GM12892 (cell line): Measurements from ENCODE around the gene TDRD15.

Experiments used
- DNase-seq: peaks from one replicate; pipeline ENCODE4 v3.0.0; 2011; ENCODE audit not compliant: insufficient read length
- FAIRE-seq: peaks from 2 replicates; lab custom pipeline; 2011; peaks lifted over from hg19 to GRCh38; lab: Jason Lieb, UNC
- POLR2A ChIP-seq: IDR thresholded peaks from 2 replicates; pipeline ENCODE4 v1.6.1; 2011; ENCODE audit warnings: low read depth, low read length, control low read depth
- POLR2AphosphoS5 ChIP-seq: IDR thresholded peaks from 2 replicates; pipeline ENCODE4 v1.6.1; 2011; ENCODE audit warnings: low read depth, low read length, control low read depth
- TAF1 ChIP-seq: IDR thresholded peaks from 2 replicates; pipeline ENCODE4 v1.6.1; 2011; ENCODE audit warnings: low read depth, mild to moderate bottlenecking, control low read depth, low read length, borderline replicate concordance

Gene TDRD15

DNA sequence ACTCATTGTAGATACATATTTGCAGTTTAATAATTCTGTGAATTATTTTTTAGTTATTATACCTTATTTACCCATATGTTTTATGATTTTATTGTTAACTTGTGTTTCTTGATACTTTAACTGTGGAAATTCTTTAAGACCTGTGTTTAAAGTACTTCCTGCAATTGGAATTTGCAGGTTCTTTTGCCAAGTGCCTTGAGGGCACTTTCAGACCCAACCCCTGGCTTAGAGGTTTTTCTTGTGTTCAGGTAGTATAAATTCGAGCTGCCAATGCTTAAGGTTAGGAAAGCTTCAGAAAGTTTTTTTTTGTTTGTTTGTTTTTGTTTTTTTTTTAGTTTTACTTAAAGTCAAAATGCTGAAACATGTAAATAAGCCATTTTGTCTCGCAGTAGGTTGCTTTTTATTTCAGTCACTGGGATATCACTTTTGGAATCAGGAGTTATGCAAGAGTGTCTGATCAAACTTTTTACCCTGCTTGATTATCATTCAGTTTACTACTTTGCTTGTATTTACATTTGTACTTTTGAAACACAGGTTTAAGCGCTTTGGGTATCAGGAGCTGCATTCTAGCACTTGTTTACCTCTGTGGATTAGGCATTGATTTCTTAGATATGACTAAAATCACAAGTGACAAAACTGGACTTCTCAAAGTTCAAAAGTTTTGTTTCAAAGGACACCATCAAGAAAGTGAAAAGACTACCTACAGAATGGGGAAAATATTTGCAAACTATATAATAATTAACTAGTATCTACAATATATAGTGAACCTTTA lies 31.8 kb downstream of the TDRD15 start:
- no peak for TF ChIP-seq POLR2AphosphoS5
- no peak for TF ChIP-seq POLR2A
- no peak for TF ChIP-seq TAF1
- DNase-seq: no peak
- no peak for FAIRE-seq

- DNase-seq: no peak
- FAIRE-seq: no peak
- TF ChIP-seq POLR2A: no peak
- TF ChIP-seq TAF1: no peak
- TF ChIP-seq POLR2AphosphoS5: no peak
Observed at GRCh38 chr2:21161122-21161521, 37.4 kb downstream of the TDRD15 start.

DNA sequence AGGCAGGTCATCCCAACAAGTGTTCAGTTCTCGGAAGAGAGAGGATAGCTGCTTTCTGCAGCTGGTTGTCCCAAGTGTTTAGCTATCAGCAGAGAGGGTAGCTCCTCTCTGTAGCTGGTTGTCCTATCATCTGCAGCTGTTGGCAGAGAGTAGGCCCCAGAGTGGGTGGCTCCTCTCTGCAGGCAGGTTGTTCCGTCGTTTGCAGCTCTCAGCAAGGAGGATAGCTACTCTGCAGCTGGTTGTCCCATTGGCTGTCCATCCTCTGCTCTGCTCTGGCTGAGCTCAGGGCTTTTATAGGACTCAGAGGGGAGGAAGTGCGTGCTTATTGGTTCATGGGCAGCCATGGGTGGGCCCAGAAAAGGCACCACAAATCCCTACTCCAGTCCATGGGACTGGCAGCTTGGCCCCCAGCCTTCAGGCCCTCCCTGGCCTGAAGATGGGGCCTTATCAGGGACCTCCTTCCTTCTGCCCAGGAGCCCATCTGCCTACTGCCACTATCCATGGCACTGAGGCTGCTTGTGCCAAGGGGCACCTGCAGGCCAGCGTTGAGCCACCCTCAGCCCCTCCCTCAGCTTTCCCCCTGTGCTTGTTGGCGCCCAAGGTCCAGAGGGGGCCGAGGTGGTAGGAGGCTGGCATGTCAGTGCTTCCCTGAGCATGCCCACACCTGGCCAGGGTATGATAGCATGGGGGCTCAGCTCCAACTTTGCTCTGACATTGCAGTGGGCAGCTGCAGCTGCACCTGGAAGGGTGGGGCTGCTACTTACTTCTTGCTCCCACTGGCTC lies 38.3 kb downstream of the TDRD15 start:
- DNase-seq: no peak
- no peak for FAIRE-seq
- no peak for TF ChIP-seq POLR2AphosphoS5
- no peak for TF ChIP-seq TAF1

DNA sequence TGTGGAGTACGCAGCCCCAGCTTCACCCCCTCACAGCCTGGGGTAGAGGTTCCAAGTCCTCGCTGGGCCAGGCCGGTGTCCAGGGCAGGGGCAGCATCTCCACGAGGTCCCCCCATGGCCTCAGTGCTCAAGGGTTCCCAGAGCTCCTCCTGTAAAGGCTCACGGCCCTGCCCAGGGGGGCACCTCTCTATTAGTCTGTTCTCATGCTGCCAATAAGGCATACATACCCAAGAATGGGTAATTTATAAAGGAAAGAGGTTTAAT lies 38.8 kb downstream of the TDRD15 start:
- DNase-seq: no peak
- FAIRE-seq: no peak
- no peak for TF ChIP-seq TAF1
- no peak for TF ChIP-seq POLR2AphosphoS5
- no peak for TF ChIP-seq POLR2A

DNA sequence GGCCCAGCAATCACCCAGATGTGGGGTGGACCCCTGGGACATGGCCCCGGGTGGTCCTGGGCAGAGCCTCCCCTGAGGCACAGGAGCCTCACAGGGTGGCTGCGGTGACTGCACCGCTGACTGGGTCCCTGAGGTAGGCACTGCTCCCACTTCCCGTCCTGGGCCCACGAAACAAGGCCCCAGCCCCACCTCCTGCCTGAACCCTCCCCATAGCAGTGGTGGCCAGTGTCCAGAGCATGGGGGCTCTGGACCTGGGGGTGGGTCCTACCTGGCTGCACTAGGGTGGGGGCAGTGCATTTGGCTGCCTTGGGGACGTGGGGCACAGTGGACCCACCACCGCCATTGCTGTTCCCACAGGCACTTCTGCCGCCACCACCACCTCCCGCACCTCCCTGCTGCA lies 39.4 kb downstream of the TDRD15 start:
- TF ChIP-seq TAF1: no peak
- TF ChIP-seq POLR2A: no peak
- no peak for TF ChIP-seq POLR2AphosphoS5
- DNase-seq: no peak
- no peak for FAIRE-seq

DNA sequence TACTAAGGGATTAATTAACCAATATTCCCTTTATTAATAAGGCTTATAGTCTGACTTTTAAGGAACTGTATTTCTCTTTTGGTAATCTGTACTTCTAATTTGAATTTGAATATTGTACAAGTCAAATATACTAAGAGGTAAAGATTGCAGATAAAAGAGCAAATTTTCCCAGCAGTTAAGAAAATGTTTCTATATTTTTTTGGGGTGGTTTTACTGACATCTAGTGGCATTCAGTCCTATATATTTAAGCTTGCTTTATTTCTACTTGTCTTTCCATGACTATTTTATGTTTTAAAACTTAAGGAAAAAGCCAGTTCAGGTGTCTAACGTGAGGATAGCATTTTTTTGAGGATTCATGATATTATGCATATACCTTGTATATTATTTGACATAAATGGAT lies 41.6 kb downstream of the TDRD15 start:
- TF ChIP-seq POLR2AphosphoS5 (no peak), POLR2A (no peak), TAF1 (no peak)
- DNase-seq (no peak), FAIRE-seq (no peak)

DNA sequence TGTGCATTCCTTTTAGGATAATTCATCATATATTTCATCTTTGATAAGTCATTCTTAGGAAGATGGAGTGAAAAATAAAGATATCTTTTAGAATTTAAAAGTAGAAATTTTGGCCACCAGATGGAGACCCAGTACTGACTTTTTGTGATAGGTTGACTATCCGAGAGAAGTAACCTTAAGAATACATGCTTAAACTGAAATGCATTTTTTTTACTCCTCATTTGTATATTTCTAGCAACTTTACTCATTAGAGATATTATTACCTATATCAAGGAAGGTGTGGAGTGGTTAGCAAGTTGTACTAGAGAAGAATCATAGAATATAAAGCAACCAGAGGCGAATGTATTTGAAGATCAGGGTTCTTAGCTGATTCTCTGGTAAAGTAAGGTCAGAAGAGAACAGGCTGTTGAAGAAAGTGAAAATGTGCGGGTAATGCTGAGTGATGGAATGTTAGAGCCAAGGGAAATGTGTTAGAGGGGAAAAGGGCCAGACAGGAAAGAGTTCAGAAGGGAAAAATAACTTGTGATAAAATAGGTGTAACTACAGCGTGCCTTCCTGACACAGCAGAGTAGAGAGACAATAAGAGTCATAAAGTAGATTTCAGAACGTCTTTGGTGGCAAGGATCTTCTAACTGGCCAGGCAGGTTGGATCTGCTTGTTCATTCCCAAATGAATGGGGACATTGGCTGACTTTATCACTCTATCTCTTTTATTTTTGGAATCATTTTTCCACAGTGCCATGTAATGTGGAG lies 52.3 kb downstream of the TDRD15 start:
- TF ChIP-seq POLR2A (no peak), POLR2AphosphoS5 (no peak), TAF1 (no peak)
- DNase-seq (no peak), FAIRE-seq (no peak)

GRCh38 chr2:21181957-21182356 lies 58.2 kb downstream of the TDRD15 start:
- TF ChIP-seq TAF1 (no peak), POLR2A (no peak), POLR2AphosphoS5 (no peak)
- FAIRE-seq (no peak), DNase-seq (no peak)

- TF ChIP-seq POLR2A (no peak), TAF1 (no peak), POLR2AphosphoS5 (no peak)
- no peak for FAIRE-seq
Observed at GRCh38 chr2:21183306-21183705, 59.5 kb downstream of the TDRD15 start.

GRCh38 chr2:21183726-21184125 lies 60.0 kb downstream of the TDRD15 start:
- TF ChIP-seq TAF1 (no peak), POLR2A (no peak), POLR2AphosphoS5 (no peak)
- no peak for DNase-seq
- no peak for FAIRE-seq

More at GRCh38 chr2:21183306-21183705, 59.5 kb downstream of the TDRD15 start:
- DNase-seq: no peak

DNA sequence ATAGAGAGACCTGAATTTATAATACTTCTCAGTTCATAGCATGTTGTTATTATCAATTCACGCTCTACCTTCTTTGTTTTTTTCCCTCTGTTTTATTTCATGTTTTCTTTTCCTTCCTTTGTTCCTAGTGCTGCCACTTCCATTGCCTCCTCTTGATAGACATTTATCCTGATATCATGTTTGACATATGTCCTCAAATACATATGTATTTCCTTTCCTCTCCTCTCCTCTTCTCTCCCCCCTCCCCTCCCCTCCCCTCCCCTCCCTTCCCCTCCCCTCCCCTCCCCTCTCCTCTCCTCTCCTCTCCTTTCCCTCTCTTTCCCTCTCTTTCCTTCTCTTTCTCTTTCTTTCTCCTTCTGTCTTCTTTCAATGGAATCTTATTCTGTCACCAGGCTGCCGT lies 67.8 kb downstream of the TDRD15 start:
- FAIRE-seq: no peak
- TF ChIP-seq POLR2AphosphoS5: no peak
- no peak for TF ChIP-seq POLR2A
- TF ChIP-seq TAF1: no peak
- no peak for DNase-seq
